ENCODE results near the gene GZMM. TPM values are rescaled to one million over a fixed set of nuclear protein-coding genes. Genes with fewer than 3 reads are reported as not detected.

GZMM gene
- total RNA-seq, 1 donor from 2014 or later: 0.47 TPM

DNA sequence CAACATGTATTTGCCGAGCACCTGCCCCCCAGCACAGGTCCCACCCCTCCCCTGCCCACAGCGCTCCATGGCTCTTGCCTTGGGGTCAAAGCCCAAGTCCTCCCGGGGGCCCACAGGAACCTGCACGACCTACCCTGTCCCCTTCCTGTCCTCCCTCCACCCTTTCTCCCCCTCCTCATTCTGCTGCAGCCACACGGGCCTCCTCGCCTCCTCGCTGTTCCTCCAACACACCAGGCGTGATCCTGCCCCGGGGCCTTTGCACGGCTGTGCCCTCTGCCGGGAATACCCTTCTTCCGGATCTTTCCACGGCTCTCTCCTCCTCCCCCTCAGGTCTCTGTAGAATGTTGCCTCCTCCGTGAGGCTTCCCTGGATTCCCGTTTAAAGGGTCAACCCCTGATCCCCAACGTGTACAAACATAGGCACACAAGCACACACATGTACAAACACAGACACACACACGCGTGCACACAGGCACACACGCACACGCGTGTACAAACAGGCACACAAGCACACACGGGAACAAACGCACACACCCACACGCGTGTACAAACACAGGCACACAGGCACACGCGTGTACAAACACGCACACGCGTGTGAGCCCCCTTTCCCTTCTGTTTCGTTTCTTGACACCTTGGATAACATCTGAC lies 44.8 kb upstream of the GZMM start:
- no peak overlapping the region for H3K27ac Mint-ChIP-seq (ENCODE audit: unreplicated experiment)
- TF ChIP-seq, protein P1, sequence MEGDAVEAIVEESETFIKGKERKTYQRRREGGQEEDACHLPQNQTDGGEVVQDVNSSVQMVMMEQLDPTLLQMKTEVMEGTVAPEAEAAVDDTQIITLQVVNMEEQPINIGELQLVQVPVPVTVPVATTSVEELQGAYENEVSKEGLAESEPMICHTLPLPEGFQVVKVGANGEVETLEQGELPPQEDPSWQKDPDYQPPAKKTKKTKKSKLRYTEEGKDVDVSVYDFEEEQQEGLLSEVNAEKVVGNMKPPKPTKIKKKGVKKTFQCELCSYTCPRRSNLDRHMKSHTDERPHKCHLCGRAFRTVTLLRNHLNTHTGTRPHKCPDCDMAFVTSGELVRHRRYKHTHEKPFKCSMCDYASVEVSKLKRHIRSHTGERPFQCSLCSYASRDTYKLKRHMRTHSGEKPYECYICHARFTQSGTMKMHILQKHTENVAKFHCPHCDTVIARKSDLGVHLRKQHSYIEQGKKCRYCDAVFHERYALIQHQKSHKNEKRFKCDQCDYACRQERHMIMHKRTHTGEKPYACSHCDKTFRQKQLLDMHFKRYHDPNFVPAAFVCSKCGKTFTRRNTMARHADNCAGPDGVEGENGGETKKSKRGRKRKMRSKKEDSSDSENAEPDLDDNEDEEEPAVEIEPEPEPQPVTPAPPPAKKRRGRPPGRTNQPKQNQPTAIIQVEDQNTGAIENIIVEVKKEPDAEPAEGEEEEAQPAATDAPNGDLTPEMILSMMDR (IDR thresholded peaks at IDR 0.05; ENCODE audit: partially characterized antibody, unreplicated experiment): no peak
- no peaks in the 10 kb centered on the region for H3K4me1 Mint-ChIP-seq (ENCODE audit: low read depth, unreplicated experiment)
- no peak for DNase-seq
- H3K4me3 Mint-ChIP-seq (ENCODE audit: unreplicated experiment): peak overlapping the region; percentile 67
- H3K36me3 Mint-ChIP-seq (ENCODE audit: unreplicated experiment): peaks cover 4% of the 10 kb centered on the region
- H3K27me3 Mint-ChIP-seq (ENCODE audit: unreplicated experiment): peaks cover 9% of the 10 kb centered on the region
- peaks cover 3% of the 10 kb centered on the region for H3K9me3 Mint-ChIP-seq (ENCODE audit: unreplicated experiment)

DNA sequence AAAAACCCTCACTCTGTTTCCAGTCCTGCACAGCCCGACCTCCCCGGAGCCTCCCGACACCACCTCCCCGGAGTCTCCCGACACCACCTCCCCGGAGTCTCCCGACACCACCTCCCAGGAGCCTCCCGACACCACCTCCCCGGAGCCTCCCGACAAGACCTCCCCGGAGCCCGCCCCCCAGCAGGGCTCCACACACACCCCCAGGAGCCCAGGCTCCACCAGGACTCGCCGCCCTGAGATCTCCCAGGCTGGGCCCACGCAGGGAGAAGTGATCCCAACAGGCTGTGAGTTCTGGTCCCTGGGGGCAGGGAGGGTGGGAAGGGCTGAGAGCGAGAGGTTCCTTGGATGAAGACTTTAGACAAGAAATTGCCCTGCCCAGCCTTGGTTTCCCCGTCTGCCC lies 42.2 kb upstream of the GZMM start:
- Mint-ChIP-seq H3K27me3 (ENCODE audit: unreplicated experiment) (peaks cover 9% of the 10 kb centered on the region), H3K4me1 (ENCODE audit: low read depth, unreplicated experiment) (no peaks in the 10 kb centered on the region), H3K27ac (ENCODE audit: unreplicated experiment) (no peak overlapping the region), H3K4me3 (ENCODE audit: unreplicated experiment) (no peak overlapping the region), H3K36me3 (ENCODE audit: unreplicated experiment) (peaks cover 4% of the 10 kb centered on the region), H3K9me3 (ENCODE audit: unreplicated experiment) (peaks cover 6% of the 10 kb centered on the region)
- DNase-seq: no peak
- TF ChIP-seq, protein P1 (IDR thresholded peaks at IDR 0.05; ENCODE audit: partially characterized antibody, unreplicated experiment): no peak

DNA sequence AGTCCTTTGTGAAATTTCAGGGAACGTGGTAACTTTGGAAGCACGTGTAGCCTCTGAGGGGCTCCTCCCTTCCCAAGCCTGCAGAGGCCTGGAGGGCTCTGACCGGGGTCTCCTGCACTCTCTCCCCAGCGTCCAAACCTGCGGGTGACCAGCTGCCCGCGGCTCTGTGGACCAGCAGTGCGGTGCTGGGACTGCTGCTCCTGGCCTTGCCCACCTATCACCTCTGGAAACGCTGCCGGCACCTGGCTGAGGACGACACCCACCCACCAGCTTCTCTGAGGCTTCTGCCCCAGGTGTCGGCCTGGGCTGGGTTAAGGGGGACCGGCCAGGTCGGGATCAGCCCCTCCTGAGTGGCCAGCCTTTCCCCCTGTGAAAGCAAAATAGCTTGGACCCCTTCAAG lies 39.2 kb upstream of the GZMM start:
- Mint-ChIP-seq H3K27ac (ENCODE audit: unreplicated experiment) (no peak overlapping the region), H3K9me3 (ENCODE audit: unreplicated experiment) (peaks cover 9% of the 10 kb centered on the region), H3K4me1 (ENCODE audit: low read depth, unreplicated experiment) (peaks cover 2% of the 10 kb centered on the region), H3K36me3 (ENCODE audit: unreplicated experiment) (no peaks in the 10 kb centered on the region), H3K4me3 (ENCODE audit: unreplicated experiment) (no peak overlapping the region), H3K27me3 (ENCODE audit: unreplicated experiment) (peaks cover 6% of the 10 kb centered on the region)
- TF ChIP-seq, protein P1 (IDR thresholded peaks at IDR 0.05; ENCODE audit: partially characterized antibody, unreplicated experiment): no peak
- no peak for DNase-seq

DNA sequence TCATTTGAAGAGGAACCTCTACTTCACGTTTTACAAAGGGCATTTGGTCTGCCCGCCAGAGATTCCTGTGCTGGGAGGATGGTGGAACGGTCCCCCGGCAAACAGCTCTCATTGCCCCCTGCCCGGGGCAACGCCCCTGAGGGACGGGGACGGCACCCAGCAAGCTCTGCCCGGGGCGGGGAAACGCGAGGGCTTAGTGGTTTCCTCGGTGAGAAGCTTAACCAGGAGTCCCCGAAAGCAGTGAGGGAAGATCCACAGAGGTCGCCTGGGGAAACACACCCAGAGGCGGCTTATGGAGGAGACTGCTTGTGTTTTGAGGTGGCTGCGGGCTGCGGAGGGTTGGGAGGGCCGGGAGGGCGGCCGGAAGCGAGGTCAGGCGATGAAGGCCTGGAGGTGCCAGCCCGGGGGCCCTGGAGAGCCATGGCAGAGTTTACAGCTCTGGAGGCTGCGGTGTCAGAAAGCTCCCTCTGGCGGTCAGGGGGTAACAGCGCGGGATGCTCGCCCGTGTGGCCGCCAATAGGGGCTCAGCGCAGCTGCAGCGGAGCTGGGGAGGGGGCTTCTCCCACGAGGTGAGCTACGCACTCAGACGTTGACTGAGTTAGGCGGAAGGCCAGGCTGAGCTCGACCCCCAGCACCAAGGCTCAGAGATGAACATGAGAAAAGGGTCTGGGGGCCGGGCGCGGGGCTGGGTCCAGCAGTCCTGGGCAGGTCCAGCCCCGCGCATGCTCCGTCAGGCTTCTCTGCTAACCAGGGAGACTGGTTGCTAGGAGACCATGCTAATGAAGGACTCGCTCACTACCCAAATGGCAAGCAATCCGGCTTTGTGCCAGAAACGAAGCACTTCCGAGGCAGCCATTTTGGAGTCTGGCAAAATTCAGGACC lies 37.2 kb upstream of the GZMM start:
- Mint-ChIP-seq H3K36me3 (ENCODE audit: unreplicated experiment) (no peaks in the 10 kb centered on the region), H3K9me3 (ENCODE audit: unreplicated experiment) (peaks cover 10% of the 10 kb centered on the region), H3K4me3 (ENCODE audit: unreplicated experiment) (peak overlapping the region; percentile 97), H3K4me1 (ENCODE audit: low read depth, unreplicated experiment) (peaks cover 6% of the 10 kb centered on the region), H3K27ac (ENCODE audit: unreplicated experiment) (peak overlapping the region; percentile 100), H3K27me3 (ENCODE audit: unreplicated experiment) (peaks cover 12% of the 10 kb centered on the region)
- TF ChIP-seq, protein P1 (IDR thresholded peaks at IDR 0.05; ENCODE audit: partially characterized antibody, unreplicated experiment): peak; percentile 95
- peak; percentile 95 for DNase-seq

All from glutamatergic neuron (in vitro differentiated cells).